Keratinocyte (primary cell): ENCODE data around the gene HPX.

ENCODE experiments used
- CTCF ChIP-seq, 3 experiments: IDR thresholded peaks in 1 of 3; conservative IDR thresholded peaks in 1 of 3; optimal IDR thresholded peaks in 1 of 3; 2 replicates in 2 of 3; 3 replicates in 1 of 3; pipeline versions ENCODE3 to v1.5.1; 2011; ENCODE audit warnings: low read length in 3 of 3, mild to moderate bottlenecking in 3 of 3, moderate library complexity in 2 of 3, control low read depth in 1 of 3, inconsistent platforms in 1 of 3; ENCODE audit not compliant: insufficient read depth in 2 of 3; ENCODE audit errors: extremely low read depth in 1 of 3
- EZH2 ChIP-seq: IDR thresholded peaks from one replicate; pipeline ENCODE4 v1.6.1; 2012; ENCODE audit warnings: inconsistent platforms, mild to moderate bottlenecking, low read length, moderate library complexity

- TF ChIP-seq CTCF (optimal IDR thresholded peaks at IDR 0.05 in 1 of 3, IDR thresholded peaks at IDR 0.05 in 1 of 3, conservative IDR thresholded peaks at IDR 0.05 in 1 of 3; ENCODE audit: extremely low read depth in 1 of 3, insufficient read depth in 2 of 3, low read length in 3 of 3), result no peak
- TF ChIP-seq EZH2, result no peak
These were observed 39.6 kb upstream of the HPX start for GRCh38 chr11:6480299-6480914.
